Heart left ventricle (tissue), 16 donors: ENCODE data around the gene GPX2. TPM values are rescaled to one million over a fixed set of nuclear protein-coding genes. Genes with fewer than 3 reads are reported as not detected.

Source experiments
- ATAC-seq, 4 donors: fragments of 200-7000 bp; cut with Tn5 transposase; one replicate each; pipeline ENCODE4 v1.9.1; 2020 to 2022; ENCODE audit warnings: moderate library complexity in 4 of 4, mild to moderate bottlenecking in 3 of 4, moderate number of reproducible peaks in 1 of 4
- DNase-seq, 5 donors: peaks; one replicate each; pipeline ENCODE4 v3.0.0-alpha.2; 2020
- H3K27ac ChIP-seq, 12 donors: fragments of 200-600 bp; sonication (generic) in 4 of 12; one replicate each; pipeline versions ENCODE4 v1.5.0 to v1.8.0; 2016 to 2022; ENCODE audit warnings: mild to moderate bottlenecking in 2 of 12
- H3K27me3 ChIP-seq, 9 donors: fragments of 200-600 bp; sonication (generic) in 2 of 9; one replicate each; pipeline versions ENCODE4 v1.5.1 to v1.8.0; 2016 to 2022; ENCODE audit warnings: mild to moderate bottlenecking in 3 of 9
- H3K36me3 ChIP-seq, 9 donors: fragments of 200-600 bp; sonication (generic) in 2 of 9; one replicate each; pipeline versions ENCODE4 v1.5.0 to v1.8.0; 2018 to 2022; ENCODE audit warnings: mild to moderate bottlenecking in 2 of 9
- H3K4me1 ChIP-seq, 12 donors: fragments of 200-600 bp; sonication (generic) in 4 of 12; one replicate each; pipeline versions ENCODE4 v1.5.0 to v1.8.0; 2016 to 2022; ENCODE audit warnings: mild to moderate bottlenecking in 3 of 12
- H3K4me3 ChIP-seq, 12 donors: fragments of 200-600 bp; sonication (generic) in 4 of 12; one replicate each; pipeline versions ENCODE4 v1.5.0 to v1.8.0; 2017 to 2022; ENCODE audit warnings: mild to moderate bottlenecking in 9 of 12, moderate library complexity in 4 of 12
- H3K9me3 ChIP-seq, 12 donors: fragments of 200-600 bp; sonication (generic) in 4 of 12; one replicate each; pipeline versions ENCODE4 v1.5.0 to v1.8.0; 2016 to 2022; ENCODE audit warnings: mild to moderate bottlenecking in 1 of 12
- CTCF ChIP-seq, 12 donors: fragments of 200-600 bp; sonication (generic) in 4 of 12; IDR thresholded peaks; one replicate each; pipeline versions ENCODE4 v1.5.0 to v1.8.0; 2018 to 2022; ENCODE audit warnings: antibody characterized with exemption in 12 of 12, mild to moderate bottlenecking in 5 of 12
- POLR2A ChIP-seq, 2 donors: fragments of 450-650 bp; IDR thresholded peaks; one replicate each; pipeline ENCODE4 v1.6.1; 2017; ENCODE audit warnings: antibody characterized with exemption in 2 of 2, mild to moderate bottlenecking in 2 of 2, moderate library complexity in 2 of 2
- WGBS, 4 donors: extraction: QIAGEN DNeasy Blood & Tissue Kit in 2 of 4; methylation state at CpG; one replicate each; pipeline versions ENCODE4 v1.1.5 to v1.1.7; 2013 to 2018; 5-methylcytosine and 5-hydroxymethylcytosine counted together
- intact Hi-C, 10 donors: fragments of 100-400 bp; cut with DNase I; formaldehyde crosslinking; loops; one replicate each; pipeline versions ENCODE4 v1.11.1 to v1.14.2; 2022
- polyA plus RNA-seq, 2 donors: library from polyadenylated mRNA; stranded (reverse); fragments of 200-250 nt; gene quantifications; one replicate each; pipeline ENCODE4 v1.2.3, GENCODE V29; 2013
- total RNA-seq, 9 donors: library from RNA; depleted of rRNA in 2 of 9; stranded (reverse); fragments of >200 nt in 2 of 9; fragmentation: NEBNext Ultra II Directional in 3 of 9; extraction: Animal tissue kit (Norgen Biotek cat#: 25700) in 3 of 9; gene quantifications; one replicate each; pipeline versions ENCODE4 v1.1.0 to v1.2.4, GENCODE V29; 2016 to 2023
- donor health status: ischemic (EF 13 %, LVEDD 7.1; RV severe dilation, severe dysfunction).
- donor health status: healthy with polysubstance abuse.
- donor health status: DM: no; HTN: yes; CAD: no.
- donor health status: DM: no; HTN: no; CAD: no.
- donor health status: ischemic (EF 25% LVEDD 6.9; RV normal size, moderate dysfunction).
- donor health status: ischemic (EF 25% LVEDD 5.7; RV mildly dilated, moderate dysfunction).
- donor health status: healthy.
- donor health status: DM: yes; HTN: yes; CAD: no.
- donor health status: ischemic (EF 35%, LVEDD 5.7; RV mildly dilated, moderate dysfunction).
- donor health status: nonischemic (EF 11% LVEDD 7.7; RV severe dilation, severe dysfunction).
- donor health status: DM: yes; HTN: yes; CAD: no.
- donor health status: PGD.
- donor health status: ischemic (EF 29% LVEDD 5.4; RV normal size, mild dysfunction).
- donor health status: nonischemic (EF 23%, LVEDD 6.1; RV moderate dilation, normal function).

The GPX2 gene
- total and polyA plus RNA-seq, 11 donors: 0.26 TPM; not detected in 10

GRCh38 chr14:64955297-64955696 is 12.8 kb upstream of the GPX2 start:
- ATAC-seq (no peak), DNase-seq (no peak)
- H3K4me3 ChIP-seq: no peak overlapping the region
- no peak for TF ChIP-seq POLR2A (IDR thresholded peaks at IDR 0.05)
- TF ChIP-seq CTCF (IDR thresholded peaks at IDR 0.05): no peak
- no peaks in the 10 kb centered on the region for H3K27me3 ChIP-seq
- H3K36me3 ChIP-seq: peaks cover 0 to 3% (median 0%) of the 10 kb centered on the region in 9 donors
- H3K27ac ChIP-seq: no peak overlapping the region
- H3K9me3 ChIP-seq: no peaks in the 10 kb centered on the region
- peaks cover 0 to 37% (median 11%) of the 10 kb centered on the region in 12 donors for H3K4me1 ChIP-seq
- intact Hi-C loops: no loop called here
- 86 to 88% (median 87%) methylated on average over 6 of the region's 6 CpGs for WGBS, 4 donors

GRCh38 chr14:64954491-64955240 is 12.1 kb upstream of the GPX2 start:
- 88 to 90% (median 89%) methylated on average over 9 of the region's 9 CpGs for WGBS, 4 donors
- Histone ChIP-seq H3K27me3 (no peaks in the 10 kb centered on the region), H3K9me3 (no peaks in the 10 kb centered on the region), H3K4me3 (no peak overlapping the region), H3K4me1 (peaks cover 0 to 39% (median 11%) of the 10 kb centered on the region in 12 donors), H3K36me3 (peaks cover 0 to 3% (median 0%) of the 10 kb centered on the region in 9 donors), H3K27ac (no peak overlapping the region)
- DNase-seq (no peak), ATAC-seq (no peak)
- intact Hi-C loops: no loop called here
- TF ChIP-seq CTCF (IDR thresholded peaks at IDR 0.05) (no peak), POLR2A (IDR thresholded peaks at IDR 0.05) (no peak)

GRCh38 chr14:64953661-64954060 is 11.1 kb upstream of the GPX2 start:
- TF ChIP-seq CTCF (IDR thresholded peaks at IDR 0.05) (no peak), POLR2A (IDR thresholded peaks at IDR 0.05) (no peak)
- Histone ChIP-seq H3K27ac (no peak overlapping the region), H3K9me3 (no peaks in the 10 kb centered on the region), H3K4me1 (peaks cover 0 to 48% (median 13%) of the 10 kb centered on the region in 12 donors), H3K27me3 (no peaks in the 10 kb centered on the region), H3K4me3 (no peak overlapping the region), H3K36me3 (peaks cover 0 to 7% (median 0%) of the 10 kb centered on the region in 9 donors)
- DNase-seq (no peak), ATAC-seq (no peak)
- intact Hi-C loops: no loop called here
- WGBS, 4 donors: 71 to 85% (median 81%) methylated on average over 6 of the region's 6 CpGs

- intact Hi-C loops: no loop called here
- Histone ChIP-seq H3K36me3 (peaks cover 0 to 10% (median 2%) of the 10 kb centered on the region in 9 donors), H3K27ac (peak overlapping the region in 3 of 12 donors; percentile 83 to 91 (median 86)), H3K4me3 (no peak overlapping the region), H3K27me3 (no peaks in the 10 kb centered on the region), H3K9me3 (no peaks in the 10 kb centered on the region), H3K4me1 (peaks cover 0 to 51% (median 17%) of the 10 kb centered on the region in 12 donors)
- ATAC-seq (no peak), DNase-seq (no peak)
- TF ChIP-seq CTCF (IDR thresholded peaks at IDR 0.05) (no peak), POLR2A (IDR thresholded peaks at IDR 0.05) (no peak)
- 84 to 90% (median 86%) methylated on average over 8 of the region's 8 CpGs for WGBS, 4 donors
These were observed 10.7 kb upstream of the GPX2 start for GRCh38 chr14:64953310-64953654.
